ENCODE measurements around the gene NDUFS4.

DNA sequence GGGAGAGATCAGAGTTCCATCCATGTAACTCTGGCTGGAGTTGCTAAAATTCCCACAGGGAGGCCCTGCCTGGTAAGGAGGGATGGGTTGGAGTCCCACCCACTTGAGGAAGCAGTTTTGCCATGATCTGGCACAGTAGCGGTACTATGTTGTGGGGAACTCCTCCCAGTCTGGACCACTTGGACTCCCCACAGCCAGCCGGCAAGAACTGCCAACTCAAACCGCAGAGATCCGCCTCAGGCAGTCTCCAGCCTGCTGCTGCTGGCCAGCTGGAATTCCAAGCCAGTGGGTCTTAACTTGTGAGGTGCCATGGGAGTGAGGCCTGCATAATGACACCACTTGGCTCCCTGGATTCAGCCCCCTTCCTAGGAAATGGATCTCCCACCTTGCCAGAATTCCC, 151.9 kb downstream of the NDUFS4 start:
- TF ChIP-seq, protein P1, sequence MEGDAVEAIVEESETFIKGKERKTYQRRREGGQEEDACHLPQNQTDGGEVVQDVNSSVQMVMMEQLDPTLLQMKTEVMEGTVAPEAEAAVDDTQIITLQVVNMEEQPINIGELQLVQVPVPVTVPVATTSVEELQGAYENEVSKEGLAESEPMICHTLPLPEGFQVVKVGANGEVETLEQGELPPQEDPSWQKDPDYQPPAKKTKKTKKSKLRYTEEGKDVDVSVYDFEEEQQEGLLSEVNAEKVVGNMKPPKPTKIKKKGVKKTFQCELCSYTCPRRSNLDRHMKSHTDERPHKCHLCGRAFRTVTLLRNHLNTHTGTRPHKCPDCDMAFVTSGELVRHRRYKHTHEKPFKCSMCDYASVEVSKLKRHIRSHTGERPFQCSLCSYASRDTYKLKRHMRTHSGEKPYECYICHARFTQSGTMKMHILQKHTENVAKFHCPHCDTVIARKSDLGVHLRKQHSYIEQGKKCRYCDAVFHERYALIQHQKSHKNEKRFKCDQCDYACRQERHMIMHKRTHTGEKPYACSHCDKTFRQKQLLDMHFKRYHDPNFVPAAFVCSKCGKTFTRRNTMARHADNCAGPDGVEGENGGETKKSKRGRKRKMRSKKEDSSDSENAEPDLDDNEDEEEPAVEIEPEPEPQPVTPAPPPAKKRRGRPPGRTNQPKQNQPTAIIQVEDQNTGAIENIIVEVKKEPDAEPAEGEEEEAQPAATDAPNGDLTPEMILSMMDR (conservative IDR thresholded peaks at IDR 0.05; ENCODE audit: low read depth, low read length): no peak
- TF ChIP-seq EZH2 (IDR thresholded peaks at IDR 0.05; ENCODE audit: low read length, unreplicated experiment) (no peak), EZH2phosphoT487 (IDR thresholded peaks at IDR 0.05; ENCODE audit: borderline replicate concordance, low read length) (no peak)

Measured in PC-3 (cell line).